ENCODE results near the gene LRWD1.
A peak's percentile ranks its signal among the peaks of the same experiment; 100 is the strongest.

LRWD1 gene

DNA sequence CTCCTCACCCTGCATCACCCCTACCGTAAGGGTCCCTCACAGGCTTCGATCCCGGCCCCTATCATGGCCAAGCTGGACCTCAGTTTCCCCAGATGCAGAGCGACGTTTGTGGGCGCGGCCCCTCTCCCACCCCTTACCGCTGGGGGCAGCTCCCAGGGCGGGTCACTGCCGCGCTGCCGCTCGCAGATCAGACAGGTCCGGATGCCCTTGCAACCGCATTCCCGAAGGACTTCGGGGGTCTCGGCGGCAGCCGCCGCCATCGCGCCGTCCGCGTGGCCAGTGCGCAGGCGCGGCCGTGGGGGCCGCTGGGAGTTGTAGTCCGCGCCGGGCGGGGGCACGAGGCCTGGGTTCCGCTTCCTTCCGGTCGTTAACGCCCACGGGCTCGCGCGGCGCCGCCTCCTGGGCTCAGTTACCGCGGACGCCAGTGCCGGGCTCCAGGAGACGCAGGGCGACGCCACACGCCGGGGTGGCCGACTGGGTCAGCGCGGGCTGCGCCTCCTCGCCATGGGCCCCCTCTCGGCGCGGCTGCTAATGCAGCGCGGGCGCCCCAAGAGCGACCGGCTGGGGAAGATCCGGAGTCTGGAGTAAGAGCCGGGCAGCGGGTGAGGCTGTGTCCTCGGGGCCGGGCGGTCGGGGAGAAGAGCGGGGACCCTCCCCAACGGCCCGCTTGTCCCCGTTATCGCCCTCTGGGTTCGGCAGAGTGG, at the start of gene LRWD1, which contains the start of gene ALKBH4:
TSS of gene LRWD1 (plus strand) at position 408 of the 704 bp plus-strand sequence. CDS start at position 505, 97 bp downstream.
TSS of gene ALKBH4 (minus strand) at position 287 of the 704 bp plus-strand sequence. CDS start at position 260, 27 bp downstream.
- peak; percentile 99 for DNase-seq

DNA sequence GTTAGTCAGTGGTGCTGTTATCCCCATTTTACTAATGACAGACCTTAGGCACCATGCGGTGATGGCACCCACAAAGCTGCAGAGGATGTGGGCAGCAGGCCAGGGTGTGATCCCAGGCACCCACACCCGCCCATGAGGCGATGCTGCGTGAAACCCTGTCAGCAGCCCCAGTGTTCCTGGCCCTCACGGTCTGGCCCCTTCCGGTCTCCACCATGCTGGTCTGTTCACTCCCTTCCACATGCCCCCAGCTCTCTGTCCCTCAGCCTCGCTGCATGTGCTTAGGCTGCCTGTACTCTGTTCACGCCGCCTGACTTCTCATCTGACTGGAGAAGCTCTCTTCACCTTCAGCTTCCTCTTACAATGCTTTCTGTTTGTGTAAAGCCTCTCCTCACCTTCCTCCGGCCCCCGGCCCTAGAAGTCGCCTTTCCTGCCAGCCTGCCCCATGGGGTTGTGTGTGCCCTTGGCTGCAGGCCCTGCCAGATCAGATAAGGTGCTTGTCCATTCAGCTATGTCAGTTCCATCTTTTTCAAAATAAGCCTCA, 49.0 kb upstream of the LRWD1 start:
- DNase-seq, result peak; percentile 67

DNA sequence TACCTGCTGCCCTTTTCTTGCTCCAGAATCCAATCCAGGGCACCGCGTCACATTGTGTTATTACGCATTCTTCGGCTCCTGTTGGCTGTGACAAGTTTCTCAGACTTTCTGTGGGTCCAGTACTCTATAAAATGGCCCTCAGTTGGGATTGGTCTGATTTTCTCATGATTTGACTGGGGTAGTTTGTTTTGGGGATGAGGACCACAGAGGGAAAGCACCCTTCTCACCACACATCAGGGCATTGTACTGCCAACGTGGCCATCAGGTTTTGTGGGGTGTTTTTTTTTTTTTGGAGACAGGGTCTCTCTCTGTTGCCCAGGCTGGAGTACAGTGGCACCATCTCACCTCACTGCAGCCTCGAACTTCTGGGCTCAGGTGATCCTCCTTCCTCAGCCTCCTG, 48.4 kb upstream of the LRWD1 start:
- no peak for DNase-seq

DNA sequence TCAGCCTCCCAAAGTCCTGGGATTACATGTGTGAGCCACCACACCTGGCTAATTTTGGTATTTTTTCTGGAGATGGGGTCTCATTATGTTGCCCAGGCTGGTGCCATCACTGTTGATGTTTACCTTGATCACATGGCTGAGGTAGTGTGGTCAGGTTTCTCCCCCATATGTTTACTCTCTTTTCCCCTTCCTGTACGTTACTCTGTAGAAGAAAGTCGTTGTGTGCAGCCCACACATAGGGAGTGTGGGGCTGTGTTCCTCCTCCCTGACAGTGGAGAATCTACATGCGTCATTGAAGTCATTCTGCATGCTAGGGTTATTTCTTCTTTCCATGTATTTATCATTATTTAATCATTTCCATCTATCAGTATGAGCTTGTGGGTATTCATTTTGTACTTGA, 47.7 kb upstream of the LRWD1 start:
- DNase-seq, result no peak

DNA sequence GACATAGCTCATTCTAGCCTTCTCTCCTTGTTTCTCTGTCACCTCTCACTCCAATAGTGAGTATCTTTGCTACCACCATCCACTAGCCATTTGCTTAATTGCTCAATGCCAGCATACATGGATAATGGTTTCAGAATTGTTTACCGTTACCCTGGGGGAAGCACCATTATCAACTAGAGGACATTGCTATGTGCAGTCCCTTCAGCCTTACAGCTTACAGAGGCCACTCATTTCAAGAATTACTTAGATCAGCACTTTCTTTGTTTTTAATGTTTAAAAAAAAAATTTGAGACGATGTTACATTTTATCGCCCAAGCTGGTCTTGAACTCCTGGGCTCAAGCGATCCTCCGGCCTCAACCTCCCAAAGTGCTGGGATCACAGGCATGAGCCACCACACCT, 46.2 kb upstream of the LRWD1 start:
- no peak for DNase-seq

DNA sequence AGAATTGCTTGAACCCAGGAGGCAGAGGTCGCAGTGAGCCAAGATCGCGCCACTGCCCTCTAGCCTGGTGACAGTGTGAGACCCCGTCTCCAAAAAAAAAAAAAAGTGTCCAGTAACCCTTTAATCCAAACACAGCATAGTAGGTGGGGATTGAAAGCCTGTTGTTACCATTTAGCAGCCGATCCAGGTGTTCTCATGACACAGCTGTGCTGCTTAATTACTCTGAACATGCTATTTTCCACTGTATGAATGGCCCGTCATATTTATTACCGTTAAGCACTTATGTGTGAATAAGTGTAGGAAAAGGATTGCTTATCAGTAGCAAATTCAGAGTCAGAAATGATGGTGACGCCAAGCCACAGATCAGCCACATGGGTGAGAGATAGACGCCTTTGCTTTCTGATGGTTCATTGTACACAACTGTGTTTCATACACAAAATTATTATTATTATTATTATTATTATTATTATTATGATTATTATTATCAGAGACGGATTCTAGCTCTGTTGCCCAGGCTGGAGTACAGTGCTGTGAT, 43.0 kb upstream of the LRWD1 start:
- no peak for DNase-seq

DNA sequence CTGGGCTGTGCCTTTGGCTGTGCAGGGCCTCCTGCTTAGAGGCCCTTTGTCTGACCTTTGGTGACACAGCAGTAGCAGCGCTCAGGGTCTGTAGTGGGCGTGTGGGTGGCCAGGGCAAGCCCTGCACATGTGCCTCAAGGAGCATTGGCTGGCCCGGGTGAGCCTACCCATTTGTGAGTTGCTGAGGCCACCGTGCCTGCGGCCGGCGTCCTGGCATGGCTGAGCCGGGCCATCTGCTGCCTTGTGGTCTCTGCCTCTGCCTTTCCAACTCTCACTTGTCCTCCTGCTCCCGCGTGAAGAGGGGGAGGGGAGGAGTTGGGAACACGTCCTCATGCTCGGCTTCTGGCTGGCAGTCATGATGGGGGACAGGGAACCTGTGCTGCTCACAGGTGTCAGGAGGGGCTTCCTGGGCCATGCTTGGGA, 40.6 kb upstream of the LRWD1 start:
- no peak for DNase-seq

DNA sequence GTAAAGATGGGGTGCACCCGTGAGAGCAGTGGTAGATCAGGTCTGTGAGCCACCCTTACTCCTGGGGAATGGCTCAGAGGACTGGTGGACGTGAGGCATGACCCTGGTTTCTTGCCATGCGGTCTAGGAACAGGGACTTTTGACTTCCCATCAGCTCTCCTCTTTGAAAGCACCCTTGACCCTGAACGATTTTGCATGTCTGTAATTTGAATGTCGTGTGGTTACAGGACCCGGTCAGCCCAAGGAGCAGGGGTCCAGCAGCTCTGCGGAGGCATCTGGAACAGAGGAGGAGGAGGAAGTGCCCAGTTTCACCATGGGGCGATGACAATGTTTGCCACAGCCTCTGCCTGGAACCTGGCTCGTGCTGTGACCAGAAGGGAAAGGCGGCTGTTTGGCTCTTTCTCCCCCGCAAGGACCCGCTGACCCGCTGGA, 40.0 kb upstream of the LRWD1 start:
- DNase-seq, result no peak

DNA sequence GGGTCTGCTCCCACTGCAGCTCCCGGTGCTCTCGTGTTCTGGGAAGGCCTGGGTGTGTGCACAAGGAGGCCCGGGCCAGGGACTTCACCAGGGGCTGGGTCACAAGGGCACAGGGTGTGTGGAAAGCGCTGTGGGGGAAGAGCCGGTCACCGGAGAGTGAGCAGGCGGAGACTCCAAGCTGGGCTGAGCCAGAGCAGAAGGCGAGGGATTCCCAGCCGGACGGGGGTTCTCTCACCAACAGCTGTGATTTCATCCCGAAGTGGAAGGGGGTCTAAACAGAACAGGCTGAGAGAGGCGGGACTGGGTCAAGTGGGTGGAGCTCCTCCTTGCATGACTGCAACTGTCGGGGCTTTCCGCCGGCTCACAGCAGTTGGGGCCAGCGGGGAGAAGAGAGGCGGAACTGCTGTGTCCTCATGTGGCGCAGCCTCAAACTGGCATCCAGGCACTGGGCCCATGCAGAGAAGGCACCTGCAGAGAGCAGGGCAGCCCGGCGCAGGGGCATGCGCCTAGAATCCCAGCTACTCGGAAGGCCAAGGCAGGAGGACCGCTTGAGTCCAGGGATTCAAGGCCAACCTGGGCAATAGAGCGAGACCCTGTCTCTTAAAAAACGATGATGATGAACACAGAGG, 39.0 kb upstream of the LRWD1 start:
- DNase-seq, result peak; percentile 79

DNA sequence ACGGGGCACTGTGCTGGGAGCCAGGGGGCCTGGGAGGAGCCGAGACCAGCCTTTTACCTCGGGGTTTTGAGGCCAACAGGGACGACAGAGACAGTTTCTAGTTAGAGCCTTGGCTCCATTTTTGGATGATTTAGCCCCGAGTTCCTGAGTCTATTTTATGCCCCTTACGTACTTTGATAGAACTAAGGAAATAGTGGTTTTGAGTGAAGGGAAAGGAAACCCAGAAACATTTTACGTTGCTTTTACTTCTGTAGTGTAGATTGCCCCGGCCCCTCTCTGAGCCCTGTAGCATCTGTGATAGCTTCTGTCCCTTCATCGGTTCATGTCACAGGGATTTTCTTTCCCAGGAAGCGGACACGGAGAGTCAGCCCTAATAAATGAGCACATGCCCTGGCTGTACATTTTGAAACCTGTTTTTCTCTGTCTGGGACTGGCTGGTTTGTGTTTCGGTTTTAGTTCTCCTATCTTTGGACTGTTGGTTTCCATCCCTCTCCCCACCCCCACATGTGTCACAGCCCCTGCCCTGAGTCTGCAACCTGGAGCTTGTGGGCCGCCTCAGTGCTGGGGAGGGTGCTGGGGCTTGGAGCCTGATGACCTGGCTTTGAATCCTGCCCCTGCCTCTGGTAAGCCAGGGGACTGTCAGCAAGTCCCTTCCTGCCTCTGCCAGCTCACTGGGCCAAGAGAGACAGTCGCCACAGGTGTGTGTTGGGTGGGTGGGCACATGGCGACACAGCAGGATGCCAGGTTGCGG, 38.3 kb upstream of the LRWD1 start:
- peak; percentile 71 for DNase-seq

DNA sequence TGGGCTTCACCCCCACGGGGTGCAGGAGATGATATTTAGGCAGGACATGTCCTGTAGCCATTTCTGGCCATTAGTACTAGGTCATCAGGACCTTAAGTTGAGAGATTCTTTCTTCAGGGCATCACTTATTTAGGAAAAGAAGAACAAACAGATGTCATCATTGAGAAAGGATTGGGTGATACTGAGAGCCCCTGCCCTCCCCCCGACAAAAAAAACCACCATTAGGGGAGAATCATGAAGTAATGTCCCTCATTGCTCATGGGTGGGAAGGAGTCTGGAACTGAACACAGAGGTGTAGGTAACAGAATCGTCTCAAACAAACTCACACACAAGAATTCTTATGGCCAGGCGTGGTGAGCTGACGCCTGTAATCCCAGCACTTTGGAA, 37.8 kb upstream of the LRWD1 start:
- no peak for DNase-seq

DNA sequence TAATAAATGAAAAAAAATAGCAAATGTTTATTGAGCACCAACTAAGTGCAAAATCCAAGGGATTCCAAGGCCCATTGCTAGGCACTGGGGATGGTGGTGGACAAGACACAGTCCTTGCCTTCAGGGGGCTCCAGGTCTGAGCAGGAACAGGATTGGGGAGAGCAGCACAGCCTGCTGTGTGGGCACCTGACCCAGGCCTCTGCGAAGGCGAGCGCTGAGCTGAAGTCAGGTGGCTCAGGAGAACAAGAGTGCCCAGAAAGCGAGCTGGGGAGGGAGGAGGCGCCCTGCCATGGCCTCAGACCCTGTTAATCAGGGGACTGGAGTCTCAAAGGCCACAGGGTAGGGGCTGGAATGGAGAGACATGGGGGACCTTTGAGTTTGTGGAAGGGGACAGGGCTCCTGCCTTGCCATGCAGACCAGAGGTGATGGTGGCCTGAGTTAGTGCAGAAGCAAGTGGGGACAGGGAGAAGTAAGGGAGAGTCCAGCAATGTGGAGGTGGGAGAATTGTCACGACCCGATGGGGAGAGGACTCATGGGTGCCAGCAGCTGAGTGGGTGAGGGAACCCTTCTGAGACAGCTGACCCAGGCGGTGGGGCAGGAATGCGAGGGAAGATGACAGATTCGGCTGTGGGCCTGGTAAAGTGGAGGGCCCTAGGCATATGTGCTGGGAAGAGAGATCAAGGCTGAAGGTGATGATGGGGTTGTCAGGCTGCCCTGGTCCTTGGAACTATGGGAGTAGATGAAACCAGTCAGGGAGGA, 35.5 kb upstream of the LRWD1 start:
- DNase-seq, result no peak

DNA sequence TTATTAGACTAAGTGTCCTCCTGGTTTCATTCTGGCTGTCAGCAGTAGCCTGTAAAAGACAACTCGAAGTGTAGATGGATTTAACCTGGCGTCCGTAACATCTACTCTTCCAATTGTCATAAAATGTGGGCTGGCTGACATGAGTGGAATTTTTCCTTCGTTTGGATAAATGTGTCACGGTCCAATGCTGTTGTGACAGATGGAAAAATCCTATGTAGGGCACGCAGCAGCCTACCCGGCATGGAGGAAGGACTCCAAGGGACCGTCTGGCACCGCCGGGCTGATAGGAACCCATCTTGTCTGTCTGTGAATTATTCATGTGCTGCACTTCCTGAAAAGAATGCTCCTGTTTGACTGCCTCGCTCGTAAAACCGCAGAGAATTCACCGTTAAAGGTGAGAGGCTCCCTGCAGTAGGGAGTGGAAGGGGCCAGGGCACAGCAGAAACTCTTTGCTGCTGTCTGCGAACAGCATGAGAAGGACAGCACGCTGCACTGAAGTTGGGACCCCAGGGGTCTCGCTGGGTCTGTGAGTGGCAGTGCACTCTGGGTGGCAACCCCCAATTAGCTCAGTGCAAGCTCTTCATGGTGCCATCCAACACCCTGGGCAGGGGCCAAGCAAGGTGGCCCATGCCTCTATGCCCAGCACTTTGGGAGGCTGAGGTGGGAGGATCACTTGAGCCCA, 33.0 kb upstream of the LRWD1 start:
- DNase-seq, result no peak

DNA sequence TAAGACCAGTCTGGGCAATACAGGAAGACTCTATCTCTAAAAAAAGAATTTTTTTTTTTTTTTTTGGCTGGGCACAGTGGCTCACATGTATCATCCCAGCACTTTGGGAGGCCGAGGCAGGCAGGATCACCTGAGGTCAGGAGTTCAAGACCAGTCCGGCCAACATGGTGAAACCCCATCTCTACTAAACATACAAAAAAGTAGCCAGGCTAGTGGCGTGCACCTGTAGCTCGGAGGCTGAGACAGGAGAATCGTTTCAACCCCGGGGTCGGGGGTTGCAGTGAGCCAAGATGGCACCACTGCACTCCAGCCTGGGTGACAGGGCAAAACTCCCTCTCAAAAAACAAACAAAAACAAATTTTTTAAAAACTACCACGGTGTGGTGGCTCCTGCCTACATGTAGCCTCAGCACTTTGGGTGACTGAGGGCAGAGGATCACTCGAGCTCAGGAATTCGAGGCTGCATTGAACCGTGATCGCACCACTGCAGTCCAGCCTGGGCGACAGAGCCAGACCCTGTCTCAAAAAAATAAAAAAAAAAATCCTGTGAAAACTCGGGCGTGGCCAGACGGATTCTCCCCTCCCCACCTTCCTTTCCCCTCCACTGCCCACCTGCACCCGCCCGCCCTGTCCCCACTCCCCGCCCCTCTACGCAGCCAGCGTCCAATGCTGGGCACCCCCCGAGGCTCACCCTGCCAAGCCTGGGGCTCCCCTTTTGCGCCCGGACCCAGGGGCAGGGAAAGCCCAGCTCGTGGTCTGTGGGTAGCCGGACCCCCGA, 32.2 kb upstream of the LRWD1 start:
- DNase-seq, result no peak

DNA sequence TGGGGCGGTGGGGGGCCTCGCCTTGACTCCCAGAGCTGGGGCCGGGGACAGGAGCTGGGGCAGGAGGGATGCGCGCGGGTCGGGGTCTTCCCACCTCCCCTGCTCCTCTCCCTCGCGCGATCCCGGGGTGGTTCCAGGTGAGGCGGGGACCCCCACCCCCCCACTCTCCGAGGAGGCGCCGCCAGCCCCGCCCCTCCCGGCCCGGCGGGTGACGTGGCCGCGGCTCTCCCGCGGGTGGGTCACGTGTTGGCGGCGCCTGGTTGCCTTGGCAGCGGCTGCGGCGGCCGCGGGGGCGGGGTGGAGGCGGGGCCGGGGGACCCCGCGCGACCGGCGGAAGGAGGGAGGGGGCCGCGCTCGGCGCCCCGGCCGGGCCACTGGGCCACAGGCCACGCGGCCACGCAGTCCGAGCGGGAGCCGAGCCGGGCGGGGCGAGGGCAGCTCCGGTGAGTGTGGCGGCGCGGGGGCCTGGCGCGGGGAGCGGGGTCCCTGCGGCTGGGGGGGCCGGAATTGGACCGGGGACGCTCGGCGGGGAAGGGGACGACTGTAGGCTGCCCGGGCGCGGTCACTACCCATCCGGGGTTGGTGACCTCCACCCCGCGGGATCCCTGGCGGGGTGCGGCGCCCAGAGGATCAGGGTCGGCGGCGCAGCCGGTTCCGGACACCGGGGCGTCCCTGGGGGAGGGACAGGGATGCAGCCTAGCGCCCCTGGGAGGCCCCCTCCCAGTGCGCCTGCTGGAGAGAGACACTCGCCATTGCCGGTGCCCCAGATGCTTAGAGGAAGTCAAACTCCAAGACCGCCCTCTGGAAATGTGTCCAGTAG, 31.4 kb upstream of the LRWD1 start, which contains the start of gene ORAI2:
TSS of gene ORAI2 (plus strand) at position 357 of the 820 bp plus-strand sequence. CDS start 5,382 bp downstream, outside the sequence.
- DNase-seq, result peak; percentile 84

DNA sequence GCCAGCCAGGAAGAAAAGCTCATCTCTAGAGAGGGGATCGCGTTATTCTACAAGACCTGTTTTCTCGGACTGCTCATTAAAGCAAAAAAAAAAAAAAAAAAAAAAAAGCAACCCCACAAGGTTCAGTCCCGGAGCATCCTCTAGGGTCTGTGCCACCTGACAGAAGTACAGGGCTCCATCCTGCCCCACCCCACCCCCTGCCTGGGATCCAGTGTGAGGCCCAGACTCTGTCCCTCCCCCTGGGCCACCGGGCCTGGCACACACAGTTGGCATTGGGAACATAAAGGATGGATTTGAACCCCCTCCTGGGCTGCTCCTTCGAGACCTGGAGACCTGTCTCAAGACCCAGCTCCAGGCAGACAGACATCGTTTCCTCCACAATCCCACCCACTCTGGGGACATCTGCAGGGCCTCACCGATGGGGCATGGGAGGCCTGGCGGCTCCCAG, 30.7 kb upstream of the LRWD1 start:
- no peak for DNase-seq

DNA sequence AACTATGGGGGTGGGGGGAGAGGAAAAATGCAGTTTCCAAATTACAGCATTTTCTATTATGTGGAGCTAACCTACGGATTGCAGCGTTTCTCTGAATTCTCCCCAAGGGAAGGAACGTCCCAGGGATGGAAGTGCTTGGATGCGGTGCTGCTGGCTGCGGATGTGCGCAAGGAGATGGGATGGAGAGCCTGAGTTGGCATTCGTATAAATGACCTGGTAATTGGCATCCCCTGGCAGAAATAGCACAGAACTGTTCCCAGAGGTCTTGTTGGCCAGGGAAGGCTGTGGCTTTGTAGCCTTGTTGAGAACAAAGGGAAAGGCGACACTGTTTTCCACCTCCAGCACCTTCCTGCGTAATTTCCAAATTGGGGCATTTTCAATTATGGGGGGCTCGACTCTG, 28.7 kb upstream of the LRWD1 start:
- no peak for DNase-seq

DNA sequence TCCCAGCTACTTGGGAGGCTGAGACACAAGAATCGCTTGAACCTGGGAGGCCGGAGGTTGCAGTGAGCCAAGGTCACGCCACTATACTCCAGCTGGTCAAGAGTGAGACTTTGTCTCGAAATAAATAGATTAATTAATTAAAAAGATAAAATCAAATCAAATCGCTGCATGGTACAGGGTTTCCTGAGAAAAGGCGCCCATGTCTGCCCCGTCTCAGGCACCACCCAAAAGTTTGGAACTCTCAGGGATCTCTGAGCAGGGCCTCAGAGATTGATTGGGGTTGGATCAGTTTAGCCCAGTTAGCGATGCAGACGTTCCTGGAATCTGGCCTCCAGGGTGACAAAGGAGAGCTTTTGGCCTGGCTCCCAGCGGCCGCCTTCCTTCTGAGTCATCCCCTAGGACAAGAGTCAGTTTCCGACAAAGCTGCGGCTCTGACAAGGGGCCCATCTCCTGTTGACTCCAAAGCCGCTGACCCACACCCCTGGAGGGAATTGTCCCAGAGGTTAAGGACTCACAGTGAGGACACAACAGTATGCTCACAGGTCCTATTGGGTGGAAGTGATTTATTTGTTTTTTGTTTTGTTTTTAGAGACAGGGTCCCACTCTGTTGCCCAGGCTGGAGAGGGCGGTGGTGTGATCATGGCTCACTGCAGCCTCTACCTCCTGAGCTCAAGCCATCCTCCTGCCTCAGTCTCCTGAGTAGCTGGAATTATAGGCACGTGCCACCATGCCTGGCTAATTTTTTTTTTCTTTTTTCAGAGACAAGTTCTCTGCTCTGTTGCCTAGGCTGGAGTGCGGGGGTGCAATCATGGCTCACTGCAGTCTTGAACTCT, 24.6 kb upstream of the LRWD1 start:
- no peak for DNase-seq
